GM21529 (cell line): ENCODE data around the gene RPAP3.

Experiments used
- ATAC-seq: cut with Tn5 transposase; IDR thresholded peaks from one replicate; pipeline ENCODE4 v1.9.1; 2021; ENCODE audit not compliant: unreplicated experiment

The RPAP3 gene, protein sequence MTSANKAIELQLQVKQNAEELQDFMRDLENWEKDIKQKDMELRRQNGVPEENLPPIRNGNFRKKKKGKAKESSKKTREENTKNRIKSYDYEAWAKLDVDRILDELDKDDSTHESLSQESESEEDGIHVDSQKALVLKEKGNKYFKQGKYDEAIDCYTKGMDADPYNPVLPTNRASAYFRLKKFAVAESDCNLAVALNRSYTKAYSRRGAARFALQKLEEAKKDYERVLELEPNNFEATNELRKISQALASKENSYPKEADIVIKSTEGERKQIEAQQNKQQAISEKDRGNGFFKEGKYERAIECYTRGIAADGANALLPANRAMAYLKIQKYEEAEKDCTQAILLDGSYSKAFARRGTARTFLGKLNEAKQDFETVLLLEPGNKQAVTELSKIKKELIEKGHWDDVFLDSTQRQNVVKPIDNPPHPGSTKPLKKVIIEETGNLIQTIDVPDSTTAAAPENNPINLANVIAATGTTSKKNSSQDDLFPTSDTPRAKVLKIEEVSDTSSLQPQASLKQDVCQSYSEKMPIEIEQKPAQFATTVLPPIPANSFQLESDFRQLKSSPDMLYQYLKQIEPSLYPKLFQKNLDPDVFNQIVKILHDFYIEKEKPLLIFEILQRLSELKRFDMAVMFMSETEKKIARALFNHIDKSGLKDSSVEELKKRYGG

DNA sequence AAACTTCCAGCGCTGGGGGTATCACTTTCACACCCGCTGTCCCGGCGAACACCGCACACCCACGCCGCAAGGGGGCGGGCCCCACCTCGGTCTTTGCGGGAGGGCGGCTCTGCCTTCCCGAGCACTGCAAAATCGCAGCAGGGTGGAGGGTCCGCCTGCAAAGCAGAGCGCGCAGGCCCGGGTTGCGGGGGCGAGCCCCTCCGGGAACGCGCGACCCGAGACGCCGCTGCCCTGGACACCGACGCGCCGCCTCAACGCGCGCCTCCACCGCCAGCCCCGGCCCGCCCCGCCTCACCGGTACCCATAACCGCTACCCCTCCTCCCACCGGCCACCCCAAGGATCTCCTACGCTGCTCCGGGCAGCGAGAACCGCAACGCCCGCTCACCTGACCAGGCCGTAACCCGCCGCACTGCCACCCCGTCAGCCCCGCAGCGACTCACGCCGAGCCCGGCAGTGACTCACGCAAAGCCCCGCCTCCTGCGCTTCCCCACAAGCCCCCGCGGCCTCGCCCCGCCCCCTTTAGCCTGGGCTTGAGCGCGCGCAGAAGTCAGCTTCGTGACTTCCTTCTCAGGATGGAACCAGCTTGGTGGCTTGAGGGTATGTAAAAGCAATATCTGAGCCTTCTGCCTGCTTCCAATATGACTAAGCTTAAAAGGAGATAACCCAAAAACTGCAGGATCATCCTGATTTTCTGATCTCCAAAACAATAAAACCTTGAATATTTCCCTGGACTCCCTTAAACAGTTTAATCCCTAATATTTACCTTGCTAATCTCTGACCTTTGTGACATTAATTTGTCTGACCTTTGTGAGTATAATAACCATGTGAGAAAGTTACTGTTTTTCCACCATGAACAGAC, at the start of gene RPAP3:
RPAP3 (minus strand) TSS at position 465 of the 860 bp plus-strand sequence. CDS start 3,190 bp downstream, outside the sequence.
- ATAC-seq = peak; percentile 78

DNA sequence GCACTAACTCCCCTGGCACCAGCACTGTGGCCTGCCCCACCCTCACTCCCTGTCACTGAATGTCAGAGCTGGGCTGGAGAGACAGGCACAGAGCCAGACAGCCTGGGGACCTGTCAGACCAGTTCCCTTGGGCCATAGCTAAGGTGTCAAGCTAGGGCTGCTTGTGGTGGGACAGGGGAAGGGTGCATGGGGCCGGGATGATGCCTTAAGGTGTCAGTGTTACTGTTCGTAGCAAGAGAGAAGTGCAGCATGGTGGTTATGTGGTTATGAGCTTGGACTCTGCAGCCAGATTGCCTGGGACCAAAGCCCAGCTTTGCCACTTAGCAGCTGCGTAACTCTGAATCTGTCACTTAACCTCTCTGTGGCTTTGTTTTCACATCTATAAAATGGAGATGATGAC, 49.1 kb upstream of the RPAP3 start:
- no peak for ATAC-seq

GRCh38 chr12:47754126-47754525, 48.3 kb upstream of the RPAP3 start:
- no peak for ATAC-seq

- no peak for ATAC-seq
These were observed 47.5 kb upstream of the RPAP3 start for GRCh38 chr12:47753021-47754001.

DNA sequence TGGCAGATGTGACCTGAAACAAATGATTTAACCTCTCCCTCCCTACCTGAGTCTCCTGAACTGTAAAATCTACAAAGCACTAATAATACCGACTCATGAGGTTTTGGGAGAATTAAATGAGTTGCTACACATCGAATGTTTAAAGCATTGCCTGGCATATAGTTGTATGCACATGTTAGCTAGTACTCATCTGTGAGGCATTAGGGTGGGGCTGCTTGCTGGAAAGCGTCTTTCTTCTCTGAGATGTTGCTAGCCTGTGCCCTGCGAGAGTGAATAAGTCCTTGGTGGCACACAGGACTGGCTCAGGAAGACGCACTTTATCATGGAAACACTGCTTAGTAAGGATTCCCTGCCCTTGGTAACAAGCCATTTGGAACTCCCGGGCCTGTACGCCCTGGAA, 46.7 kb upstream of the RPAP3 start:
- no peak for ATAC-seq

GRCh38 chr12:47752121-47752520, 46.3 kb upstream of the RPAP3 start:
- ATAC-seq = no peak

GRCh38 chr12:47751561-47751960, 45.7 kb upstream of the RPAP3 start:
- no peak for ATAC-seq

GRCh38 chr12:47750916-47751470, 45.2 kb upstream of the RPAP3 start:
- no peak for ATAC-seq

GRCh38 chr12:47750229-47750798, 44.5 kb upstream of the RPAP3 start:
- ATAC-seq = no peak

- ATAC-seq = no peak
These were observed 43.1 kb upstream of the RPAP3 start for GRCh38 chr12:47748899-47749298.

- no peak for ATAC-seq
These were observed 42.6 kb upstream of the RPAP3 start for GRCh38 chr12:47748507-47748828.

GRCh38 chr12:47747596-47748506, 42.0 kb upstream of the RPAP3 start:
- ATAC-seq = no peak

DNA sequence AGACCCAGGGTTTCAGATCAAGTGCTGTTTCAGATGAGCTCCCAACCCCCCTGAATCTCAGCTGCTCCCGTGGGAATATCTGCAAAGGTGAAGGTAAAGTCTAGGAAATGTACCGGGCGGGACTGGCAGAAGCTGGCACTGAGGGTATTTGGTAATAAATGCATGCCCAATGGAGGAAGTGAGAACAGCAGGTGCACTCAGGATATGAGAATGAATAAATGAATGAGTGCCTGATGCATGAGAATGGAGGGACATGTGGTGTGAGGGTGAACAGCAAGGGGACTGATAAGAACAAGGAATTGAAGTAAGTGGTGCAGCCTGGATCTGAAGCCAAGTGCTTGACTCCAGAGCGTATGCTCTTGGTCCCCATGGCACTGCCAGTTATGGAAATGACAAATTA, 41.3 kb upstream of the RPAP3 start:
- no peak for ATAC-seq

DNA sequence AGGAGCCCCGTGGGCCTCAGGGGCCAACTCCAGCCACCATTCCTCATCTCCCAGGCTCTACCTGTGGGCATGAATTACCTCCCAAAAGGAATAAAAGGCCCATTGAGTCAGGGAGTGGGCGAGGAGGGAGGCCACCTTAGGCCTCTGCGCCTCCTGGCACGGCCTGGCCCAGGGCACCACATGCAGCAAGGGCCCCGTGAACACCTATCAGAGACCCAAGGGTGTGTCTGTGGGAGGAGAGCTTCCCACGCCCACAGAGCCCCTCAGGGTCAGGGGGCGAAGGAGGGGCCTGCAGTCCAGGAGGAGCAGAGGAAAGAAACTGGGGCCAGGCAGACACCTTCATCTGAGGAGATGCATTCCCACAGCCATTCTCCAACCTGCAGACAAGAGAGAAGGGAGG, 40.7 kb upstream of the RPAP3 start:
- ATAC-seq = no peak

GRCh38 chr12:47746073-47746472, 40.2 kb upstream of the RPAP3 start:
- no peak for ATAC-seq

DNA sequence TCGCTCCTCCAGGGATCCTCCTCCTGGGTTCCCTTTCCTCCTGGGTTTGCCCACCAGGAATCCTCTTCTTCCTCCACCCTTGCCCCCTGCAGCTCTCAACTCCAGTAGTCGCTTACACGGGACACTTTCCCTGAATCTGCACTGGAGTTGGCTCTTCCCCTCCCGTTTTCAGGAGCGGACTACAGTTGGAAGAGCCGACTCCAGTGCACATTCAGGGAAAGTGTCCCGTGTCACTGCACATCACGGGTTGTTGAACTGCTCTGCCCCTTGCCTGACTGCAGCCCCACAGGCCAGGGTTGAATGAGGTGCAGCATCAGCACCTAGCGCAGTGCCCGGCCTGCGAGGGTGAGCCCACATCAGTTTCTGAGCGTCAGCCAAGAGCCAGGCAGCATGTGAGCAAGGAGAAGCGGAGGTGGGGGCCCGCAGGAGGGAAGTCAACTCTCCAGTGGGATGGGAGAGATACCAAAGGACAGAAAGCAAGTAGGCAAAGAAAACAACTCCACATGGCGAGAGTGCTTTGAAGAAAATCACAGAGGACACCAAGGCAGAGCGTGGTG, 39.7 kb upstream of the RPAP3 start:
- no peak for ATAC-seq

GRCh38 chr12:47744778-47745436, 39.1 kb upstream of the RPAP3 start:
- no peak for ATAC-seq
